ENCODE results near the gene RNF212B. TPM values are rescaled to one million over a fixed set of nuclear protein-coding genes. Genes with fewer than 3 reads are reported as not detected.

The RNF212B gene, protein sequence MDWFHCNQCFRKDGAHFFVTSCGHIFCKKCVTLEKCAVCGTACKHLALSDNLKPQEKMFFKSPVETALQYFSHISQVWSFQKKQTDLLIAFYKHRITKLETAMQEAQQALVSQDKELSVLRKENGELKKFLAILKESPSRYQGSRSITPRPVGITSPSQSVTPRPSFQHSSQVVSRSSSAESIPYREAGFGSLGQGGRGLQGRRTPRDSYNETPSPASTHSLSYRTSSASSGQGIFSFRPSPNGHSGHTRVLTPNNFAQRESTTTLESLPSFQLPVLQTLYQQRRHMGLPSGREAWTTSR
- total RNA-seq: not detected in 2 replicates

GRCh38 chr14:23237772-23238594 lies at the start of gene RNF212B:
Gene RNF212B, plus strand, starts transcription at chr14:23237936. Its CDS starts 2,410 bp downstream, at chr14:23240346.

DNA sequence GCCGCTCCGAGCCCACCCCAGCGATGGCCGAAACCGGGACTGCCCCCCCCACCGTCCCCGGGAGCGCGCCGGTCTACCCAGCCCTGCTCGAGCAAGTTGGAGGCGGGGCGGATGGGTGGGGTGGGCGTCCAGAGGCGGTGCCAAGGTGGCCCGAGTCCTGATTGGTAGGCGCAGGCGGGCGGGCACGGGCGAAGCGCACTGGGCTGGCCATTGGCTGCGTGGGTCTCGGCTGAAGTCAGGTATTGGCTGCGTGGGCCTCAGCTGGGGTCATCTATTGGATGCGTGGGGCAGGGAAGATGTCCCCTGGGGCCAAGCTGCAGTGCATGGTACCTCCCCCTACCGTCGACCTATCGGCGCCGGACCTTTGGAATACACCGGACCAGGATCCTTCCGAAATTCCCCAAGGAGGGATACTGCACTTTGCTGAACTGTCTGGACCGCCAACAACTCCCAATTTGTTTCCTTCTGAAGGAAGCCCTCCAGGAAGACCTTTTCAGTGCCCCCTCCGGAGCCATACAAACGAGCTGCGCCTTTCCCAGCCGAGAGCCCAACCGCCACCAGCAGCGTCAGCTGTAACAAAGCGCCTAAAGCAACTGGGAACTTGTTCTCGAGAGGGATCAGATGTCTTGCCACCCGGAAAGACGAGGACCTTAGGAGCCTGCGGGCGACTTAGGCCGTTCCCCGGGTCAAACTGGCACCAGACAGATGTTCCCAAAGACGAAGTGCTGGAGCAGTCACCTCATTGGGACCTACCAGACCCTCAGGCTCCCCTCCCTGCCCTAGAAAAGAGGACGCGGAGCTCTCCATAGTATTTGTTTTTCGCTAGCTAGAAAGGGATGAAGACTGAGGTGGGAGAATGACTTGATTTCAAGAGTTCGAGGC lies 48.5 kb downstream of the RNF212B start, which contains the start of gene HOMEZ:
Gene HOMEZ (minus strand): TSS at position 113 of the 882 bp plus-strand sequence. CDS start 180 bp downstream, outside the sequence.

GRCh38 chr14:23302290-23303225 lies 64.8 kb downstream of the RNF212B start, which contains the start of gene PPP1R3E:
Gene PPP1R3E, minus strand, starts transcription at chr14:23302859. Its CDS starts 283 bp downstream, at chr14:23302576.

DNA sequence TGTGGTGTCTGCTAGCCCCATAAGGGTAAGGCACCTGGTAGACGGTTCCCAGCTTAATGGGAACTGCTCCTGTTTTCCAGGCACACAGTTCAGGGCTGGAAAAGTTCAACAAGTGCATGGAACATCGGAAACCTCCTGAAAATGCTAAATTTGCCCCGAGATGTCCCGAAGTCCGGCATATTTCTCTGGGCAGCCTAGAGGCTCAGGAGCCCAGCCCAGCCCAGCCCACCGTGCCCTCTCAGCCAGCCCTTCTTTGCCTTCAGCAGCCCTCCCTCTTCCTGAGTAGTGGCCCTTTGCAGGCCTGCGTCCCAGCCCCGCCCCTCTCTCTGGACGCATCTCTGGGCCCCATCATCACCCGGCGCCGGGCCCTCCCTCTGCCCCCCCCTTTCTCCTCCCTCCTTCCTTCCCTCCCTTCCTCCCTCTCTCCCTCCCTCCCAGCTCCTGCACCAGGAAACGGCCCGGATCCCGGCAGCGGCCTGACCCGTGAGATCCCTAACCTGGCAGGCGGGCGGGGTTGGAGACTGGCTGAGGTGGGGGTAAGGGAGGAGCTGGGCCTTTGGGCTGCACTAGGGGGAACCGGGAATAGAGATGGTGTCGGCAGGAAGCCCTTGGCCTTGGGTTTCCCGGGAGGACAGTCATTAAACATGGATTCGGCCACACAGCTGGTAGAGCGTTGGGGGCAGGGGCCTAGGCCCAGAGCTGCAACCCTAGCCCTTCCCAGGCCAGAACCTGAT lies 68.8 kb downstream of the RNF212B start, which contains the start of gene BCL2L2:
Gene BCL2L2 (plus strand): TSS at position 422 of the 734 bp plus-strand sequence. CDS start 935 bp downstream, outside the sequence.

GRCh38 chr14:23320584-23321571 lies 83.1 kb downstream of the RNF212B start, which contains the start of gene PABPN1:
Gene PABPN1, plus strand, starts transcription at chr14:23321457. Its CDS starts 13 bp downstream, at chr14:23321470.

Small RNAs within 50 kb of the gene (small RNA-seq; reads per million reads assigned to genes)
- not detected for gene AL049829.1
- gene RNU6-1046P: not detected

Other genes with a start within 250 kb of the RNF212B start
- 5.8 and 6.2 TPM in 2 replicates for gene C14orf93, start 227.8 kb upstream of the RNF212B start, total RNA-seq
- 184 and 233 TPM in 2 replicates for gene PSMB5, start 203.0 kb upstream of the RNF212B start, total RNA-seq
- gene PSMB11, start 195.7 kb upstream of the RNF212B start, total RNA-seq: not detected in 2 replicates
- 10.8 and 18.9 TPM in 2 replicates for gene CDH24, start 180.4 kb upstream of the RNF212B start, total RNA-seq
- gene ACIN1, start 142.8 kb upstream of the RNF212B start, total RNA-seq: 97.0 and 102 TPM in 2 replicates
- 37.7 and 45.7 TPM in 2 replicates for gene C14orf119, start 142.4 kb upstream of the RNF212B start, total RNA-seq
- gene CIROP, start 132.9 kb upstream of the RNF212B start, total RNA-seq: not detected in 2 replicates
- gene CEBPE, start 118.7 kb upstream of the RNF212B start, total RNA-seq: not detected in 2 replicates
- 0.19 and 0.33 TPM in 2 replicates for gene SLC7A8, start 54.3 kb upstream of the RNF212B start, total RNA-seq
- gene HOMEZ, start 48.2 kb downstream of the RNF212B start, total RNA-seq: 9.5 TPM in 2 replicates
- gene PPP1R3E, start 64.9 kb downstream of the RNF212B start, total RNA-seq: 5.3 and 5.6 TPM in 2 replicates
- 18.3 and 24.6 TPM in 2 replicates for gene BCL2L2, start 68.9 kb downstream of the RNF212B start, total RNA-seq
- gene PABPN1, start 83.5 kb downstream of the RNF212B start, total RNA-seq: 54.5 and 74.8 TPM in 2 replicates
- gene SLC22A17, start 115.0 kb downstream of the RNF212B start, total RNA-seq: 0.76 and 1.6 TPM in 2 replicates
- not detected in 2 replicates for gene EFS, start 127.2 kb downstream of the RNF212B start, total RNA-seq
- not detected in 2 replicates for gene IL25, start 134.9 kb downstream of the RNF212B start, total RNA-seq
- not detected in 2 replicates for gene CMTM5, start 139.1 kb downstream of the RNF212B start, total RNA-seq
- gene MYH6, start 170.3 kb downstream of the RNF212B start, total RNA-seq: not detected in 2 replicates
- gene MYH7, start 197.7 kb downstream of the RNF212B start, total RNA-seq: not detected in 2 replicates
- 29.4 and 42.5 TPM in 2 replicates for gene NGDN, start 231.8 kb downstream of the RNF212B start, total RNA-seq

All from vein endothelial cell (primary cell).